Activated T-cell treated with anti-CD3 and anti-CD28 coated beads, Interleukin-2, amount 50 U/mL, for 24 hours (primary cell): ENCODE measurements around the gene ZNF394.
"Not testable (repeated sequence)": the region's sequence is repeated elsewhere in the genome, so short reads cannot be mapped to it uniquely, and the experiment has no call there.

Experiments used
- DNase-seq: peaks from one replicate; pipeline ENCODE4 v3.0.0-alpha.2; 2020
- H3K27ac Mint-ChIP-seq: 2 replicates; pipeline ENCODE4 v1.8.0; 2020; ENCODE audit warnings: mild to moderate bottlenecking, mixed read lengths
- H3K27me3 Mint-ChIP-seq: 2 replicates; pipeline ENCODE4 v1.8.0; 2020; ENCODE audit warnings: mixed read lengths
- H3K36me3 Mint-ChIP-seq: 2 replicates; pipeline ENCODE4 v1.8.0; 2020; ENCODE audit warnings: low read depth, mixed read lengths
- H3K4me1 Mint-ChIP-seq: 2 replicates; pipeline ENCODE4 v1.8.0; 2020; ENCODE audit warnings: low read depth, mixed read lengths
- H3K4me3 Mint-ChIP-seq: 2 replicates; pipeline ENCODE4 v1.8.0; 2020; ENCODE audit warnings: mild to moderate bottlenecking, moderate library complexity, mixed read lengths
- H3K9me3 Mint-ChIP-seq: 2 replicates; pipeline ENCODE4 v1.8.0; 2020; ENCODE audit warnings: mixed read lengths

The ZNF394 gene

GRCh38 chr7:99504603-99505323 lies 4.7 kb upstream of the ZNF394 start, which contains the start of gene ZKSCAN5:
ZKSCAN5 (plus strand) TSS chr7:99504662; CDS start chr7:99506045, 1,383 bp downstream.
- H3K27me3 Mint-ChIP-seq: no peaks in the 10 kb centered on the region
- H3K9me3 Mint-ChIP-seq: peaks cover 6% of the 10 kb centered on the region
- H3K36me3 Mint-ChIP-seq: peaks cover 41% of the 10 kb centered on the region
- H3K4me1 Mint-ChIP-seq: peaks cover 32% of the 10 kb centered on the region
- DNase-seq: peak; percentile 99
- peak within 1 kb of the TSS; percentile 97 for H3K27ac Mint-ChIP-seq
- H3K4me3 Mint-ChIP-seq: peak within 1 kb of the TSS; percentile 88

- no peaks in the 10 kb centered on the region for H3K27me3 Mint-ChIP-seq
- H3K27ac Mint-ChIP-seq: peak overlapping the region; percentile 97
- H3K4me3 Mint-ChIP-seq: peak overlapping the region; percentile 88
- DNase-seq: no peak
- peaks cover 43% of the 10 kb centered on the region for H3K36me3 Mint-ChIP-seq
- H3K4me1 Mint-ChIP-seq: peaks cover 32% of the 10 kb centered on the region
- peaks cover 6% of the 10 kb centered on the region for H3K9me3 Mint-ChIP-seq
Observed at GRCh38 chr7:99504281-99504602, 4.2 kb upstream of the ZNF394 start.

GRCh38 chr7:99501236-99501635 lies 1.2 kb upstream of the ZNF394 start:
- not testable (repeated sequence) for H3K27me3 Mint-ChIP-seq, H3K9me3 Mint-ChIP-seq, DNase-seq
- H3K4me3 Mint-ChIP-seq: peak overlapping the region; percentile 100
- H3K36me3 Mint-ChIP-seq: peaks cover 58% of the 10 kb centered on the region
- H3K4me1 Mint-ChIP-seq: peaks cover 38% of the 10 kb centered on the region
- peak overlapping the region; percentile 68 for H3K27ac Mint-ChIP-seq

GRCh38 chr7:99500637-99501009 lies 542 bp upstream of the ZNF394 start:
- H3K36me3 Mint-ChIP-seq: peaks cover 58% of the 10 kb centered on the region
- H3K4me1 Mint-ChIP-seq: peaks cover 34% of the 10 kb centered on the region

GRCh38 chr7:99499371-99499720 lies 735 bp downstream of the ZNF394 start:
- Mint-ChIP-seq H3K27ac (peak overlapping the region; percentile 100), H3K36me3 (peaks cover 61% of the 10 kb centered on the region), H3K4me3 (peak overlapping the region; percentile 100), H3K9me3 (peaks cover 6% of the 10 kb centered on the region), H3K27me3 (no peaks in the 10 kb centered on the region), H3K4me1 (peaks cover 30% of the 10 kb centered on the region)
- DNase-seq: no peak

More at GRCh38 chr7:99500637-99501009, 542 bp upstream of the ZNF394 start:
- peak overlapping the region; percentile 100 for H3K4me3 Mint-ChIP-seq
- no peaks in the 10 kb centered on the region for H3K27me3 Mint-ChIP-seq
- no peak for DNase-seq
- H3K9me3 Mint-ChIP-seq: peaks cover 6% of the 10 kb centered on the region
- H3K27ac Mint-ChIP-seq: peak overlapping the region; percentile 100

- peaks cover 30% of the 10 kb centered on the region for H3K4me1 Mint-ChIP-seq
- H3K27me3 Mint-ChIP-seq: no peaks in the 10 kb centered on the region
- no peak for DNase-seq
- peaks cover 69% of the 10 kb centered on the region for H3K36me3 Mint-ChIP-seq
- H3K9me3 Mint-ChIP-seq: peaks cover 12% of the 10 kb centered on the region
- H3K4me3 Mint-ChIP-seq: peak overlapping the region; percentile 100
- H3K27ac Mint-ChIP-seq: peak overlapping the region; percentile 100
Observed at GRCh38 chr7:99498546-99498944, 1.5 kb downstream of the ZNF394 start.

GRCh38 chr7:99497766-99498545 lies 2.1 kb downstream of the ZNF394 start:
- H3K27me3 Mint-ChIP-seq: no peaks in the 10 kb centered on the region
- H3K4me1 Mint-ChIP-seq: peaks cover 29% of the 10 kb centered on the region
- H3K36me3 Mint-ChIP-seq: peaks cover 75% of the 10 kb centered on the region
- H3K4me3 Mint-ChIP-seq: peak overlapping the region; percentile 100
- peaks cover 14% of the 10 kb centered on the region for H3K9me3 Mint-ChIP-seq
- DNase-seq: no peak
- H3K27ac Mint-ChIP-seq: peak overlapping the region; percentile 83

- peaks cover 17% of the 10 kb centered on the region for H3K4me1 Mint-ChIP-seq
- no peak for DNase-seq
- H3K27me3 Mint-ChIP-seq: no peaks in the 10 kb centered on the region
- H3K27ac Mint-ChIP-seq: peak overlapping the region; percentile 29
- peaks cover 81% of the 10 kb centered on the region for H3K36me3 Mint-ChIP-seq
- H3K9me3 Mint-ChIP-seq: peaks cover 12% of the 10 kb centered on the region
- H3K4me3 Mint-ChIP-seq: no peak overlapping the region
Observed at GRCh38 chr7:99493823-99494222, 6.3 kb downstream of the ZNF394 start.

- Mint-ChIP-seq H3K4me3 (no peak overlapping the region), H3K9me3 (peaks cover 12% of the 10 kb centered on the region), H3K27me3 (no peaks in the 10 kb centered on the region), H3K36me3 (peaks cover 84% of the 10 kb centered on the region), H3K27ac (no peak overlapping the region), H3K4me1 (peaks cover 2% of the 10 kb centered on the region)
- no peak for DNase-seq
Observed at GRCh38 chr7:99490878-99491277, 9.2 kb downstream of the ZNF394 start.

GRCh38 chr7:99489235-99489634 lies 10.8 kb downstream of the ZNF394 start:
- no peak overlapping the region for H3K4me3 Mint-ChIP-seq
- H3K9me3 Mint-ChIP-seq: peaks cover 12% of the 10 kb centered on the region
- no peak overlapping the region for H3K27ac Mint-ChIP-seq
- no peaks in the 10 kb centered on the region for H3K27me3 Mint-ChIP-seq
- no peak for DNase-seq
- peaks cover 80% of the 10 kb centered on the region for H3K36me3 Mint-ChIP-seq
- H3K4me1 Mint-ChIP-seq: peaks cover 2% of the 10 kb centered on the region

- Mint-ChIP-seq H3K27me3 (no peaks in the 10 kb centered on the region), H3K36me3 (peaks cover 76% of the 10 kb centered on the region), H3K4me1 (peaks cover 2% of the 10 kb centered on the region), H3K9me3 (no peaks in the 10 kb centered on the region), H3K27ac (peak overlapping the region; percentile 32), H3K4me3 (no peak overlapping the region)
- DNase-seq: no peak
Observed at GRCh38 chr7:99485094-99485493, 15.0 kb downstream of the ZNF394 start.

GRCh38 chr7:99478464-99479440 lies 21.3 kb downstream of the ZNF394 start:
- Mint-ChIP-seq H3K27me3 (no peaks in the 10 kb centered on the region), H3K4me1 (peaks cover 34% of the 10 kb centered on the region), H3K36me3 (peaks cover 76% of the 10 kb centered on the region), H3K27ac (peak overlapping the region; percentile 79), H3K9me3 (no peaks in the 10 kb centered on the region), H3K4me3 (no peak overlapping the region)
- no peak for DNase-seq

- no peak overlapping the region for H3K4me3 Mint-ChIP-seq
- no peak for DNase-seq
- no peak overlapping the region for H3K27ac Mint-ChIP-seq
- H3K9me3 Mint-ChIP-seq: no peaks in the 10 kb centered on the region
- H3K27me3 Mint-ChIP-seq: no peaks in the 10 kb centered on the region
- H3K4me1 Mint-ChIP-seq: peaks cover 46% of the 10 kb centered on the region
- peaks cover 70% of the 10 kb centered on the region for H3K36me3 Mint-ChIP-seq
Observed at GRCh38 chr7:99476107-99476506, 24.0 kb downstream of the ZNF394 start.

- DNase-seq: no peak
- peaks cover 42% of the 10 kb centered on the region for H3K4me1 Mint-ChIP-seq
Observed at GRCh38 chr7:99473315-99473596, 26.8 kb downstream of the ZNF394 start.

More at GRCh38 chr7:99473315-99473596, 26.8 kb downstream of the ZNF394 start:
- peak overlapping the region; percentile 90 for H3K4me3 Mint-ChIP-seq
- H3K27me3 Mint-ChIP-seq: no peaks in the 10 kb centered on the region
- H3K36me3 Mint-ChIP-seq: peaks cover 42% of the 10 kb centered on the region
- H3K9me3 Mint-ChIP-seq: no peaks in the 10 kb centered on the region
- H3K27ac Mint-ChIP-seq: peak overlapping the region; percentile 97
